Calu3 (cell line): ENCODE data around the gene CCDC175. TPM values are rescaled to one million over a fixed set of nuclear protein-coding genes. Genes with fewer than 3 reads are reported as not detected.

Source experiments
- BruUV-seq: library from RNA; stranded (reverse); fragments of 400-500 nt; replicated peaks from 2 replicates; lab custom pipeline; 2021; lab: Mats Ljungman, UMichigan
- CTCF ChIA-PET: fragments of 300-600 bp; sonication (Branson Sonifier 250); formaldehyde crosslinking; loops from one replicate; lab custom pipeline; 2022; ENCODE audit warnings: antibody characterized with exemption; lab: Charles Lee
- DNase-seq: peaks from one replicate; pipeline ENCODE4 v3.0.0; 2022
- H3K27ac Mint-ChIP-seq: one replicate; pipeline ENCODE4 v1.8.0; 2022; ENCODE audit warnings: mixed read lengths; ENCODE audit not compliant: unreplicated experiment
- H3K27me3 Mint-ChIP-seq: one replicate; pipeline ENCODE4 v1.8.0; 2022; ENCODE audit warnings: mixed read lengths; ENCODE audit not compliant: unreplicated experiment
- H3K36me3 Mint-ChIP-seq: one replicate; pipeline ENCODE4 v1.8.0; 2022; ENCODE audit warnings: mild to moderate bottlenecking, moderate library complexity, mixed read lengths; ENCODE audit not compliant: insufficient read depth, unreplicated experiment
- H3K4me1 Mint-ChIP-seq: one replicate; pipeline ENCODE4 v1.8.0; 2022; ENCODE audit warnings: mild to moderate bottlenecking, low read depth, mixed read lengths; ENCODE audit not compliant: unreplicated experiment
- H3K4me3 Mint-ChIP-seq: one replicate; pipeline ENCODE4 v1.8.0; 2022; ENCODE audit warnings: mild to moderate bottlenecking, low read depth, moderate library complexity, mixed read lengths; ENCODE audit not compliant: unreplicated experiment
- H3K9me3 Mint-ChIP-seq: one replicate; pipeline ENCODE4 v1.8.0; 2022; ENCODE audit warnings: low read depth, mixed read lengths; ENCODE audit not compliant: unreplicated experiment
- intact Hi-C: fragments of 100-400 bp; cut with micrococcal nuclease; formaldehyde crosslinking; loops from one replicate; pipeline ENCODE4 v1.10.0; 2022; ENCODE audit not compliant: unreplicated experiment
- total RNA-seq: library from RNA; stranded (reverse); gene quantifications from 2 replicates; pipeline ENCODE4 v1.2.3, GENCODE V29; 2022
- TF ChIP-seq, protein P1 (sequence below): fragments of 200-600 bp; IDR thresholded peaks from one replicate; pipeline ENCODE4 v1.8.0; 2022; ENCODE audit warnings: antibody characterized with exemption; ENCODE audit not compliant: unreplicated experiment

The CCDC175 gene
- total RNA-seq, 1 experiment from 2014 or later: not detected

DNA sequence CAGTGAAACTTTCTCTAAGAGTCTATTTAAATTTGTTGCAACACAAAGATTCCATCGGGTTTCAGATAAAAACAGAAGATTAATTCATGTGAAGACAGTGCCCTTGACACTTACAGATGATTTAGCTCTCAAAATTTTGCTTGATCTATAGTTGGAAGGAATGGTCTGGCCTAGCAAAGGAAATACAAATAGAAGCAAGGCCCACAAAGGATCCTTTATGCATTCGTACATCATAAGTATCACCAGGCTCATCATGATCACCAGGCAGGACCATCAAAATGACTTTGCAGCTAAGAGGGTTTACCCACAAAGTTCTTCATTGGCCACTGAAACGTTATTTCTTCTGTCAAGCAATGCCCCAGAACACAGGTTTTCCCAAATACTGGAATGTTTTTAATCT lies 67.5 kb downstream of the CCDC175 start:
- no peaks in the 10 kb centered on the region for H3K36me3 Mint-ChIP-seq
- H3K9me3 Mint-ChIP-seq: no peaks in the 10 kb centered on the region
- H3K27ac Mint-ChIP-seq: no peak overlapping the region
- TF ChIP-seq, protein P1, sequence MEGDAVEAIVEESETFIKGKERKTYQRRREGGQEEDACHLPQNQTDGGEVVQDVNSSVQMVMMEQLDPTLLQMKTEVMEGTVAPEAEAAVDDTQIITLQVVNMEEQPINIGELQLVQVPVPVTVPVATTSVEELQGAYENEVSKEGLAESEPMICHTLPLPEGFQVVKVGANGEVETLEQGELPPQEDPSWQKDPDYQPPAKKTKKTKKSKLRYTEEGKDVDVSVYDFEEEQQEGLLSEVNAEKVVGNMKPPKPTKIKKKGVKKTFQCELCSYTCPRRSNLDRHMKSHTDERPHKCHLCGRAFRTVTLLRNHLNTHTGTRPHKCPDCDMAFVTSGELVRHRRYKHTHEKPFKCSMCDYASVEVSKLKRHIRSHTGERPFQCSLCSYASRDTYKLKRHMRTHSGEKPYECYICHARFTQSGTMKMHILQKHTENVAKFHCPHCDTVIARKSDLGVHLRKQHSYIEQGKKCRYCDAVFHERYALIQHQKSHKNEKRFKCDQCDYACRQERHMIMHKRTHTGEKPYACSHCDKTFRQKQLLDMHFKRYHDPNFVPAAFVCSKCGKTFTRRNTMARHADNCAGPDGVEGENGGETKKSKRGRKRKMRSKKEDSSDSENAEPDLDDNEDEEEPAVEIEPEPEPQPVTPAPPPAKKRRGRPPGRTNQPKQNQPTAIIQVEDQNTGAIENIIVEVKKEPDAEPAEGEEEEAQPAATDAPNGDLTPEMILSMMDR: no peak
- H3K27me3 Mint-ChIP-seq: peaks cover 4% of the 10 kb centered on the region
- intact Hi-C loops: loop anchor here (5.0 to 10.0 kb wide), 3 partner anchors 178 to 676 kb away; no protein-coding TSS in a partner anchor
- H3K4me3 Mint-ChIP-seq: no peak overlapping the region
- BruUV-seq: no TSS peak
- DNase-seq: no peak
- CTCF ChIA-PET: interaction anchor here (1.2 kb wide), 1 partner anchor 61 kb away, joined by 3 read pairs; no protein-coding TSS in a partner anchor
- no peaks in the 10 kb centered on the region for H3K4me1 Mint-ChIP-seq

DNA sequence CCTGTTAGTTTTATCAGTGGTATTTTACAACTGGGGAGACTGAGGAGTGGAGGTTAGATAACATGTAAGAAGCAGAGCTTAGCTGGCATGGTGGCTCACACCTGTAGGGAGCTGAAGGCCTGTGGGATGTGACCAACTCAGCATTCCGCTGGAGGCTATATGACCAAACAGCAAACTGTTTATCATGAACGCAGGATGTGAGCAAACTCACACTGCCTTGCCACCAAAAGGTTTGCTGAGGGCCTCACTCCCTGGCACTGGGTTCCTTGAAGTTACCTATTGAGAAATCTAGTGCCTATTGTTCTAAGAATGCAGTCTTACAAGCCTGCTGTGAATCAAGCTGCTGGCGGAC lies 68.9 kb downstream of the CCDC175 start:
- CTCF ChIA-PET: interaction anchor here (0.6 to 1.7 kb wide), 5 partner anchors 62 to 1070 kb away, joined by 4 to 12 read pairs (median 8); partner anchors contain the start of gene CCDC175
- Mint-ChIP-seq H3K4me3 (no peak overlapping the region), H3K27me3 (no peaks in the 10 kb centered on the region), H3K9me3 (no peaks in the 10 kb centered on the region), H3K27ac (no peak overlapping the region), H3K36me3 (no peaks in the 10 kb centered on the region), H3K4me1 (no peaks in the 10 kb centered on the region)
- TF ChIP-seq, protein P1: no peak
- no TSS peak for BruUV-seq
- DNase-seq: no peak
- intact Hi-C loops: loop anchor here (2.0 to 10.0 kb wide), 4 partner anchors 69 to 677 kb away; partner anchors contain the start of gene CCDC175

DNA sequence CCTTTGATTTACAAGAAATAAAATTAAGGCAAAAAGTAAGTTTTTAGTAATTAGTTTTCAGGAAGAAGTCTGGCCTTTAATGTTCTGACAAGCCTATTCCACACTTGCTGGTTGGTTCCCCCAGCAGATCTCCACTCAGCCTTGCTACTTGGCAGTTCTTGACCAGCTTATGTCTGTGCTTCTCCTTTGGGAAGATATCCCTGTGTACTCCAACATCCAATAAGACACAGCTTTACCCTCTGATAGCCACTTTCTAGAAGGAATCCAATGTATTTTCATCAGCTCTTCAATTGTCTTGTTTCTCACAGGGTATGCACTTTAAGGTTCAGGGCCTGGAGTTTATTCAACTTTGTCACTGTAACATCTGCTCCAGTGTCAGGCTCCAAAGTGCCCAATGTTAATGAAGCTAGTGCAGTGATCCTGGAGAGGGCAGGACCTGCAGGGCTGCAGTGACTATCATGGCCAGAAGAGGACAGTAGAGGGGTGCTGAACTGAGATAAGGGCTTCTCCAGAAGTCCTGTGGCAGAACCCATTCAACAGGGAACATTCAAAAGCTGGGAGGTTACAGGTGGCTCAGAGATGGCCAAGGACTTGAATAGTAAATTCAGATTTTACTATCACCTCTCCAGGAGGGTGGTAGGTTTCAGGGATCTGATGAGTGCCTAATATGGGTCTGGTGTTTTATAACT lies 69.4 kb downstream of the CCDC175 start:
- H3K4me1 Mint-ChIP-seq: no peaks in the 10 kb centered on the region
- intact Hi-C loops: loop anchor here (2.0 to 10.0 kb wide), 4 partner anchors 70 to 678 kb away; partner anchors contain the start of gene CCDC175
- H3K27me3 Mint-ChIP-seq: no peaks in the 10 kb centered on the region
- no peak overlapping the region for H3K27ac Mint-ChIP-seq
- peak; percentile 62 for DNase-seq
- CTCF ChIA-PET: interaction anchor here (0.6 to 1.7 kb wide), 5 partner anchors 63 to 1069 kb away, joined by 4 to 12 read pairs (median 8); partner anchors contain the start of gene CCDC175
- no TSS peak for BruUV-seq
- H3K36me3 Mint-ChIP-seq: no peaks in the 10 kb centered on the region
- H3K9me3 Mint-ChIP-seq: no peaks in the 10 kb centered on the region
- no peak overlapping the region for H3K4me3 Mint-ChIP-seq
- TF ChIP-seq, protein P1: peak; percentile 43

DNA sequence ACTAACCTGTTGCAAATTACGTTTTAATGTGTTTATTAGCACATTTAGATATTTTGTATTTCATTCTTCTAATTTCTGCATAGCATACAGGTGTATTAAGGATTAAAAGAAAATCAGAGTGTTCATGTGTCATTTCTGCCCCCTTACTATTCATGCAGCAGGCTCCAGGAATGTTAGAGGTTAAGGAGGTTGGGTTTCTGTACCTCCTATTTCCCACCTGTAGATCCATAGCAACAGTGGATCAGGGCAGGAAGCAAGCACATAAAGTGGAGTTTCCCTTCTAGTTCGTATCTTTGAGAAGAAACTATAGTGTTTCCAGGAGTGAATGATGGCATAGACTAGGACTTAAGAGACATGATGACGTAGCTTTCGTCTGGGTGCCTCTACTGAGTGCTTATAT lies 73.4 kb downstream of the CCDC175 start:
- H3K36me3 Mint-ChIP-seq: no peaks in the 10 kb centered on the region
- no peaks in the 10 kb centered on the region for H3K27me3 Mint-ChIP-seq
- no peaks in the 10 kb centered on the region for H3K4me1 Mint-ChIP-seq
- no peak overlapping the region for H3K4me3 Mint-ChIP-seq
- CTCF ChIA-PET: no interaction called here
- DNase-seq: no peak
- TF ChIP-seq, protein P1: no peak
- BruUV-seq: no TSS peak
- intact Hi-C loops: loop anchor here (10.0 kb wide), 1 partner anchor 682 kb away; no protein-coding TSS in a partner anchor
- no peaks in the 10 kb centered on the region for H3K9me3 Mint-ChIP-seq
- no peak overlapping the region for H3K27ac Mint-ChIP-seq
